ENCODE measurements around the gene LTBP1. TPM values are rescaled to one million over a fixed set of nuclear protein-coding genes. Genes with fewer than 3 reads are reported as not detected.

The LTBP1 gene
- total and polyA plus RNA-seq, 2 of the 13 experiments (the other 11 are each of a cell fraction or from before 2014, with no cell fraction given), result 0.12 to 0.22 TPM

DNA sequence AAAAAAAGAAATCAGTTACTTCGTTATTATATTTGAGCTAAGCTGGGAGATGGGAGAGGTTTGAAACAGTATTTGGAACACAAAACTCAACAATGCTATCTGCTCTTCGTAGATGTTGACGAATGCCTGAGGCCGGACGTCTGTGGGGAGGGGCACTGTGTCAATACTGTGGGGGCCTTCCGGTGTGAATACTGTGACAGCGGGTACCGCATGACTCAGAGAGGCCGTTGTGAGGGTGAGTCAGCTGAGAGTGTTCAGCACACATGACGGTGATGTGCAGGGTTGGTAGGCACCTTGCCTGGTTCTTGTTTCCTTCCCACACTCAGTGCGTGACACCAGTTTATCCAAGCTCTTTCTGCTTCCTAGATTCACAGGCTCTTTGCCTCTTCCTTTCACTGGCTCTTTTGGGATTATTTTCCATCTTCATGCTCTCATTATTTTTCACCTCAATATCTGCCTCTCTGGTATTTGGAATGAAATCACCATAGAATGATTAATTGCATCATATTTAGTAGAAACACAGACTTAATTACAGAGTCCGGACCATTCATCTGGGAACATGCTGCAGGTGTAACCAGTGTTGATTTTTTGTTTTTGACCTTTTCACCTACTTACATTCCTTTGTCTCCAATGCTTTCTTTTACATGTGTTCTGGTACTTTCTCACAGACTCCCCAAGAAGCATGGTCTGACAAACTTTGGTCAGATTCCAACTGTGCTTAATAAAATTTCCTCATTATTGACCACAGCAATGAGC, 329.1 kb downstream of the LTBP1 start (continued):
- TF ChIP-seq, protein P1, sequence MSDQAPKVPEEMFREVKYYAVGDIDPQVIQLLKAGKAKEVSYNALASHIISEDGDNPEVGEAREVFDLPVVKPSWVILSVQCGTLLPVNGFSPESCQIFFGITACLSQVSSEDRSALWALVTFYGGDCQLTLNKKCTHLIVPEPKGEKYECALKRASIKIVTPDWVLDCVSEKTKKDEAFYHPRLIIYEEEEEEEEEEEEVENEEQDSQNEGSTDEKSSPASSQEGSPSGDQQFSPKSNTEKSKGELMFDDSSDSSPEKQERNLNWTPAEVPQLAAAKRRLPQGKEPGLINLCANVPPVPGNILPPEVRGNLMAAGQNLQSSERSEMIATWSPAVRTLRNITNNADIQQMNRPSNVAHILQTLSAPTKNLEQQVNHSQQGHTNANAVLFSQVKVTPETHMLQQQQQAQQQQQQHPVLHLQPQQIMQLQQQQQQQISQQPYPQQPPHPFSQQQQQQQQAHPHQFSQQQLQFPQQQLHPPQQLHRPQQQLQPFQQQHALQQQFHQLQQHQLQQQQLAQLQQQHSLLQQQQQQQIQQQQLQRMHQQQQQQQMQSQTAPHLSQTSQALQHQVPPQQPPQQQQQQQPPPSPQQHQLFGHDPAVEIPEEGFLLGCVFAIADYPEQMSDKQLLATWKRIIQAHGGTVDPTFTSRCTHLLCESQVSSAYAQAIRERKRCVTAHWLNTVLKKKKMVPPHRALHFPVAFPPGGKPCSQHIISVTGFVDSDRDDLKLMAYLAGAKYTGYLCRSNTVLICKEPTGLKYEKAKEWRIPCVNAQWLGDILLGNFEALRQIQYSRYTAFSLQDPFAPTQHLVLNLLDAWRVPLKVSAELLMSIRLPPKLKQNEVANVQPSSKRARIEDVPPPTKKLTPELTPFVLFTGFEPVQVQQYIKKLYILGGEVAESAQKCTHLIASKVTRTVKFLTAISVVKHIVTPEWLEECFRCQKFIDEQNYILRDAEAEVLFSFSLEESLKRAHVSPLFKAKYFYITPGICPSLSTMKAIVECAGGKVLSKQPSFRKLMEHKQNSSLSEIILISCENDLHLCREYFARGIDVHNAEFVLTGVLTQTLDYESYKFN (CRISPR knock-in tag; conservative IDR thresholded peaks at IDR 0.05), result peak; percentile 44
- TF ChIP-seq ZNF841 (CRISPR knock-in tag; IDR thresholded peaks at IDR 0.05; ENCODE audit: borderline replicate concordance) (no peak), ZNF260 (CRISPR knock-in tag; IDR thresholded peaks at IDR 0.05; ENCODE audit: borderline replicate concordance, low read depth) (no peak), TRIM24 (CRISPR knock-in tag; IDR thresholded peaks at IDR 0.05) (0 out of 2 replicates have a peak, but pooled peaks have one; percentile 6), PAF1 (CRISPR knock-in tag; IDR thresholded peaks at IDR 0.05) (no peak), ZNF724P (CRISPR knock-in tag; IDR thresholded peaks at IDR 0.05; ENCODE audit: borderline replicate concordance) (no peak), TEAD3 (CRISPR knock-in tag; optimal IDR thresholded peaks at IDR 0.05; ENCODE audit: borderline replicate concordance) (peak; percentile 63), MED1 (CRISPR knock-in tag; IDR thresholded peaks at IDR 0.05) (peak; percentile 57; the same call in 1 of the 2 replicates), LCORL (IDR thresholded peaks at IDR 0.05) (no peak), LCORL (CRISPR knock-in tag; IDR thresholded peaks at IDR 0.05) (no peak), HOXA9 (CRISPR knock-in tag; IDR thresholded peaks at IDR 0.05; ENCODE audit: borderline replicate concordance) (no peak), XRCC5 (optimal IDR thresholded peaks at IDR 0.05; ENCODE audit: low read length) (peak; percentile 31), ZBTB3 (CRISPR knock-in tag; IDR thresholded peaks at IDR 0.05; ENCODE audit: borderline replicate concordance, low read depth) (no peak), PCBP2 (optimal IDR thresholded peaks at IDR 0.05; ENCODE audit: low read depth, low read length, poor library complexity, severe bottlenecking) (no peak), TGIF2 (CRISPR knock-in tag; IDR thresholded peaks at IDR 0.05) (no peak), FOXK1 (CRISPR knock-in tag; IDR thresholded peaks at IDR 0.05; ENCODE audit: borderline replicate concordance, low read depth) (peak; percentile 50; the same call in 1 of the 2 replicates), HES4 (CRISPR knock-in tag; IDR thresholded peaks at IDR 0.05; ENCODE audit: borderline replicate concordance) (no peak), EHMT2 (IDR thresholded peaks at IDR 0.05; ENCODE audit: borderline replicate concordance, low read depth, low read length) (no peak), ZNF788 (CRISPR knock-in tag; IDR thresholded peaks at IDR 0.05; ENCODE audit: borderline replicate concordance) (0 out of 2 replicates have a peak, but pooled peaks have one; percentile 15), PRPF4 (IDR thresholded peaks at IDR 0.05; ENCODE audit: low read depth, low read length, poor library complexity, severe bottlenecking) (no peak)
- TF ChIP-seq, protein P2, sequence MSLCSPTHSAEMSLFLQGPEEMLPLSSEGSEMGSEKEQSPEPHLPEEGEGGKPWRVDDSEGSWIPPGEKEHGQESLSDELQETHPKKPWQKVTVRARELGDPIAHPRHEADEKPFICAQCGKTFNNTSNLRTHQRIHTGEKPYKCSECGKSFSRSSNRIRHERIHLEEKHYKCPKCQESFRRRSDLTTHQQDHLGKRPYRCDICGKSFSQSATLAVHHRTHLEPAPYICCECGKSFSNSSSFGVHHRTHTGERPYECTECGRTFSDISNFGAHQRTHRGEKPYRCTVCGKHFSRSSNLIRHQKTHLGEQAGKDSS (CRISPR knock-in tag; IDR thresholded peaks at IDR 0.05; ENCODE audit: borderline replicate concordance, low read depth), result peak; percentile 60; the same call in 1 of the 2 replicates
- TF ChIP-seq, protein P3, sequence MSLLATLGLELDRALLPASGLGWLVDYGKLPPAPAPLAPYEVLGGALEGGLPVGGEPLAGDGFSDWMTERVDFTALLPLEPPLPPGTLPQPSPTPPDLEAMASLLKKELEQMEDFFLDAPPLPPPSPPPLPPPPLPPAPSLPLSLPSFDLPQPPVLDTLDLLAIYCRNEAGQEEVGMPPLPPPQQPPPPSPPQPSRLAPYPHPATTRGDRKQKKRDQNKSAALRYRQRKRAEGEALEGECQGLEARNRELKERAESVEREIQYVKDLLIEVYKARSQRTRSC (CRISPR knock-in tag; IDR thresholded peaks at IDR 0.05; ENCODE audit: low read depth), result no peak
- TF ChIP-seq, protein P4, sequence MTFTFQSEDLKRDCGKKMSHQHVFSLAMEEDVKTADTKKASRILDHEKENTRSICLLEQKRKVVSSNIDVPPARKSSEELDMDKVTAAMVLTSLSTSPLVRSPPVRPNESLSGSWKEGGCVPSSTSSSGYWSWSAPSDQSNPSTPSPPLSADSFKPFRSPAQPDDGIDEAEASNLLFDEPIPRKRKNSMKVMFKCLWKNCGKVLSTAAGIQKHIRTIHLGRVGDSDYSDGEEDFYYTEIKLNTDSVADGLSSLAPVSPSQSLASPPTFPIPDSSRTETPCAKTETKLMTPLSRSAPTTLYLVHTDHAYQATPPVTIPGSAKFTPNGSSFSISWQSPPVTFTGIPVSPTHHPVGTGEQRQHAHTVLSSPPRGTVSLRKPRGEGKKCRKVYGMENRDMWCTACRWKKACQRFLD (CRISPR knock-in tag; IDR thresholded peaks at IDR 0.05; ENCODE audit: borderline replicate concordance), result no peak

All from HepG2 (cell line).